Immature natural killer cell (primary cell): Measurements from ENCODE around the gene DCD. TPM values are rescaled to one million over a fixed set of nuclear protein-coding genes. Genes with fewer than 3 reads are reported as not detected.
A peak's percentile ranks its signal among the peaks of the same experiment; 100 is the strongest.
"Not testable (repeated sequence)": the region's sequence is repeated elsewhere in the genome, so short reads cannot be mapped to it uniquely, and the experiment has no call there.

Experiments
- DNase-seq, 3 donors: peaks; one replicate each; pipeline ENCODE4 v3.0.0; 2022; ENCODE audit warnings: mixed read lengths in 1 of 3
- H3K27ac Mint-ChIP-seq, 6 donors: one replicate each; pipeline ENCODE4 v1.8.0; 2020; ENCODE audit warnings: mixed read lengths in 6 of 6, mild to moderate bottlenecking in 5 of 6, inconsistent platforms in 4 of 6, moderate library complexity in 3 of 6
- H3K27me3 Mint-ChIP-seq, 3 donors: one replicate each; pipeline ENCODE4 v1.8.0; 2020 to 2021; ENCODE audit warnings: low read depth in 3 of 3, mild to moderate bottlenecking in 3 of 3, mixed read lengths in 3 of 3, moderate library complexity in 3 of 3, inconsistent platforms in 1 of 3
- H3K36me3 Mint-ChIP-seq, 3 donors: one replicate each; pipeline ENCODE4 v1.8.0; 2020; ENCODE audit warnings: mixed read lengths in 3 of 3, inconsistent platforms in 2 of 3, mild to moderate bottlenecking in 2 of 3
- H3K4me1 Mint-ChIP-seq, 2 donors: one replicate each; pipeline ENCODE4 v1.8.0; 2020; ENCODE audit warnings: inconsistent platforms in 2 of 2, mild to moderate bottlenecking in 2 of 2, mixed read lengths in 2 of 2, moderate library complexity in 1 of 2
- H3K4me3 Mint-ChIP-seq, 5 donors: one replicate each; pipeline ENCODE4 v1.8.0; 2020; ENCODE audit warnings: mild to moderate bottlenecking in 5 of 5, mixed read lengths in 5 of 5, inconsistent platforms in 3 of 5, moderate library complexity in 3 of 5
- H3K9me3 Mint-ChIP-seq, 6 donors: one replicate each; pipeline ENCODE4 v1.8.0; 2020; ENCODE audit warnings: mild to moderate bottlenecking in 6 of 6, mixed read lengths in 6 of 6, inconsistent platforms in 4 of 6, moderate library complexity in 3 of 6
- polyA plus RNA-seq, 3 donors: library from polyadenylated mRNA; unstranded; fragments of 300-500 nt; fragmentation: Illumina TruSeq; gene quantifications; one replicate each; pipeline ENCODE4 v1.2.3, GENCODE V29; 2021

Gene DCD
- not detected for polyA plus RNA-seq

- DNase-seq = no peak
- Mint-ChIP-seq H3K27ac (no peak within 1 kb of the TSS), H3K4me1 (no peaks in the 10 kb centered on the region), H3K27me3 (peaks cover 3 to 20% (median 5%) of the 10 kb centered on the region in 3 donors), H3K36me3 (no peaks in the 10 kb centered on the region), H3K9me3 (no peaks in the 10 kb centered on the region), H3K4me3 (no peak within 1 kb of the TSS)
These were observed at the start of gene DCD for GRCh38 chr12:54648265-54648664. DCD (minus strand) TSS chr12:54648365; CDS start chr12:54648303, 62 bp downstream.

GRCh38 chr12:54697851-54698250 is 49.7 kb upstream of the DCD start:
- Mint-ChIP-seq H3K4me1 (no peaks in the 10 kb centered on the region), H3K36me3 (no peaks in the 10 kb centered on the region), H3K27ac (no peak overlapping the region), H3K9me3 (no peaks in the 10 kb centered on the region), H3K27me3 (peaks cover 4 to 18% (median 14%) of the 10 kb centered on the region in 3 donors), H3K4me3 (no peak overlapping the region)
- no peak for DNase-seq

GRCh38 chr12:54692353-54692752 is 44.2 kb upstream of the DCD start:
- H3K4me3 Mint-ChIP-seq = no peak overlapping the region
- no peak for DNase-seq
- no peaks in the 10 kb centered on the region for H3K36me3 Mint-ChIP-seq
- no peak overlapping the region for H3K27ac Mint-ChIP-seq
- H3K9me3 Mint-ChIP-seq = no peaks in the 10 kb centered on the region
- H3K4me1 Mint-ChIP-seq = no peaks in the 10 kb centered on the region
- peaks cover 4 to 30% (median 16%) of the 10 kb centered on the region in 3 donors for H3K27me3 Mint-ChIP-seq

GRCh38 chr12:54689984-54690383 is 41.8 kb upstream of the DCD start:
- no peaks in the 10 kb centered on the region for H3K4me1 Mint-ChIP-seq
- H3K36me3 Mint-ChIP-seq = no peaks in the 10 kb centered on the region
- peaks cover 4 to 25% (median 11%) of the 10 kb centered on the region in 3 donors for H3K27me3 Mint-ChIP-seq
- H3K27ac Mint-ChIP-seq = no peak overlapping the region
- H3K9me3 Mint-ChIP-seq = no peaks in the 10 kb centered on the region
- DNase-seq = no peak
- no peak overlapping the region for H3K4me3 Mint-ChIP-seq

- no peak for DNase-seq
- H3K36me3 Mint-ChIP-seq = no peaks in the 10 kb centered on the region
- H3K9me3 Mint-ChIP-seq = no peaks in the 10 kb centered on the region
- H3K4me3 Mint-ChIP-seq = no peak overlapping the region
- no peaks in the 10 kb centered on the region for H3K4me1 Mint-ChIP-seq
- peaks cover 2 to 25% (median 10%) of the 10 kb centered on the region in 3 donors for H3K27me3 Mint-ChIP-seq
- H3K27ac Mint-ChIP-seq = no peak overlapping the region
These were observed 40.8 kb upstream of the DCD start for GRCh38 chr12:54689034-54689372.

DNA sequence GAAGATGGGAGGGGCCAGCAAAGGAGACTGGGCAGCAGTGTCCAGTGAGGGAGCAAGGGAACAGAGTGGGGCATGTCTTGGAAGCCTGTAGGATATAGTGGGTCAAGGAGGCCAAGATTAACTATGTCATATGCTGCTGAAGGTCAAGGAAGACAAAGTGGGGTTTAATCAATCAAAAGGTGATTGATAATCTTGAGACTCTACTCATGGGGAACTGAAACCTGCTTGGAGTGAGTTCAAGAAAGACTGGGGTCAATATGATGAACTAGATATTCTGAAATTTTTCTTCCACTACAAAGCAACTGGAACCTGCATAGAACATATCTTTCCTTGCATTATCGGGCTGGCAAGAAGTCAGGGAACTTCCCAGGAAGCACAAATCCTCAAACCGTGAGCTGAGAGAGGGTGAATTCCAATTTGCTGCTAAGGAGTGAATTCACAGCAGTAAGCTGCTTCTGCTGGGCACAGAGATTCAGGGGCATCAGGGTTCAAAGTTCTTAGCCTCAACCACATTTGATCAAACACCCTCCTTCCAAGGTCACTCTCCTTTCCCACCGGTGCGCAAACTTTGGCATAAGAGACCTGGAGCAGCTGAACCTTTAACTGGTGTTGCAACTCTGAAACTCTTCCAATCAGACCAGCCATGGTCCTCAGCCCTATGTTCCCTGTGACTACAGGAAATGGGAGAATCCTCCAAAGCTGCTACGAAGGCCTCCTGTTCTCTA is 40.3 kb upstream of the DCD start:
- no peaks in the 10 kb centered on the region for H3K4me1 Mint-ChIP-seq
- no peaks in the 10 kb centered on the region for H3K9me3 Mint-ChIP-seq
- no peak overlapping the region for H3K27ac Mint-ChIP-seq
- H3K36me3 Mint-ChIP-seq = no peaks in the 10 kb centered on the region
- peaks cover 0 to 20% (median 10%) of the 10 kb centered on the region in 3 donors for H3K27me3 Mint-ChIP-seq
- H3K4me3 Mint-ChIP-seq = no peak overlapping the region
- DNase-seq = no peak

- H3K27me3 Mint-ChIP-seq = peaks cover 0 to 25% (median 6%) of the 10 kb centered on the region in 3 donors
- H3K9me3 Mint-ChIP-seq = no peaks in the 10 kb centered on the region
- no peak for DNase-seq
- H3K4me3 Mint-ChIP-seq = no peak overlapping the region
- H3K27ac Mint-ChIP-seq = no peak overlapping the region
- H3K36me3 Mint-ChIP-seq = no peaks in the 10 kb centered on the region
- H3K4me1 Mint-ChIP-seq = no peaks in the 10 kb centered on the region
These were observed 36.8 kb upstream of the DCD start for GRCh38 chr12:54684636-54685630.

DNA sequence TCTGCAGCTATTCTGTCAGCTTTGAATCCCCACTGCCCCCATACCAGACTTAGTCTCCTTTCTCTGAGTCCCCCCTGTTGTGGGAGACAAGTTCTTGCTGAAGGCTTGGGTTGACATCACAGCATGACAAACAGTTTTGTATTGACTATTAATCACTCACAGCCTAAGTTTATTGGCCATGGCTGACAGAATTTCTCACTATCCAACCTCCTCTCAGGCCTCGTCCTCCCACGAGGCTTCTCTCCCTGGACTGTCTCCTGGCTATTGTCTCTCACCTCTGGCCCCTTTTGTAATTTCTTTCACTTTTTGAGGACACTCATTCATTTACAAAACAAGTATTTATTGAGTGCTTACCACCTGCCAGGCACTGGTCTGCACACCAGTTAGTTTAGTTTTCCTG is 35.2 kb upstream of the DCD start:
- no peak for DNase-seq
- Mint-ChIP-seq H3K36me3 (no peaks in the 10 kb centered on the region), H3K27me3 (peaks cover 0 to 21% (median 4%) of the 10 kb centered on the region in 3 donors), H3K4me1 (no peaks in the 10 kb centered on the region), H3K4me3 (no peak overlapping the region), H3K9me3 (no peaks in the 10 kb centered on the region), H3K27ac (no peak overlapping the region)

DNA sequence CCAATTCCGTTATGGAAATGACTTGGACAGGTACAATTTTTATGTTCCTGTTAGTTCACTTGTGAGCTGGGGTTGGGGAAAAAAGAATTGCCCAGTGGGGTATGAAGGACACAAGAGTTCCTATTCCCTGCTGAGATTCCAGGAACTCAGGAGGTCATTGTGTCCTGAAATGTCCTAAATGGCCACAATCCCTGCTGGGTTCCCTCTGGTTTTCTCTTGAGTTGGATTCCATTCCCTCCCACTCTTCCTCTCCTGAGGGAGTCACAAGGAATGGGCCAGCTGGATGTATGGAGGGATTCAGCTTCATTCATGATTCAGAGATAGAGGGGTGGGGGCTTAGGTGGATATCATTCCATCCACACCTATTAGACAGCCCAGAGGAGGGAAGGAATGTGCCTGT is 34.5 kb upstream of the DCD start:
- Mint-ChIP-seq H3K27ac (no peak overlapping the region), H3K4me3 (no peak overlapping the region), H3K9me3 (no peaks in the 10 kb centered on the region), H3K36me3 (no peaks in the 10 kb centered on the region), H3K27me3 (peaks cover 0 to 17% (median 7%) of the 10 kb centered on the region in 3 donors), H3K4me1 (no peaks in the 10 kb centered on the region)
- DNase-seq = no peak

GRCh38 chr12:54680374-54680773 is 32.2 kb upstream of the DCD start:
- DNase-seq = peak in 1 of 3 donors; percentile 3
- Mint-ChIP-seq H3K27ac (no peak overlapping the region), H3K27me3 (peaks cover 3 to 17% (median 8%) of the 10 kb centered on the region in 3 donors), H3K4me1 (no peaks in the 10 kb centered on the region), H3K4me3 (no peak overlapping the region), H3K9me3 (no peaks in the 10 kb centered on the region), H3K36me3 (no peaks in the 10 kb centered on the region)

- no peak overlapping the region for H3K4me3 Mint-ChIP-seq
- no peaks in the 10 kb centered on the region for H3K4me1 Mint-ChIP-seq
- DNase-seq = no peak
- H3K36me3 Mint-ChIP-seq = no peaks in the 10 kb centered on the region
- no peak overlapping the region for H3K27ac Mint-ChIP-seq
- H3K27me3 Mint-ChIP-seq = peaks cover 3 to 10% (median 7%) of the 10 kb centered on the region in 3 donors
- H3K9me3 Mint-ChIP-seq = no peaks in the 10 kb centered on the region
These were observed 30.0 kb upstream of the DCD start for GRCh38 chr12:54678131-54678530.

DNA sequence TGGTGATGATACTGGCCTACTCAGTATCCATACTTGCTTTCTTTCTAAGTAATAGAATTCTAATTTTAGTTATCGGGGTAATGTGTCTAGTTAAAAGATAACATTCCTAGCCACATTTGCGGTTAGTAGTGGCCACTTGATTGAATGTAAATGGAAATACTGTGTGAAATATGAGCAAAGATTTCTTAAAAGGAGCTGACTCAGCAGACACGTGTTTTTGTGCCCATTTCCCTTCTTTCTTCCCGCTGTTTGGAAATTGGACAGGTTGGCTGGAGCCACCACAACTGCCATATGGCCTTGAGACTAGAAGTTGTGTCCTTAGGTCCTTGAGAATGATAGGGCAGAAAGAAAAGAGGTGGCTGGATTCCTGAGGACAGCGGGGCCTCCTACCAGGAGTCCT is 19.8 kb upstream of the DCD start:
- H3K9me3 Mint-ChIP-seq = no peaks in the 10 kb centered on the region
- peaks cover 6 to 11% (median 8%) of the 10 kb centered on the region in 3 donors for H3K27me3 Mint-ChIP-seq
- DNase-seq = no peak
- H3K4me1 Mint-ChIP-seq = no peaks in the 10 kb centered on the region
- H3K4me3 Mint-ChIP-seq = no peak overlapping the region
- H3K36me3 Mint-ChIP-seq = no peaks in the 10 kb centered on the region
- H3K27ac Mint-ChIP-seq = no peak overlapping the region

- Mint-ChIP-seq H3K36me3 (no peaks in the 10 kb centered on the region), H3K27ac (no peak overlapping the region), H3K4me3 (no peak overlapping the region), H3K4me1 (no peaks in the 10 kb centered on the region), H3K9me3 (no peaks in the 10 kb centered on the region), H3K27me3 (peaks cover 3 to 5% (median 4%) of the 10 kb centered on the region in 3 donors)
- DNase-seq = no peak
These were observed 17.8 kb upstream of the DCD start for GRCh38 chr12:54666008-54666407.

DNA sequence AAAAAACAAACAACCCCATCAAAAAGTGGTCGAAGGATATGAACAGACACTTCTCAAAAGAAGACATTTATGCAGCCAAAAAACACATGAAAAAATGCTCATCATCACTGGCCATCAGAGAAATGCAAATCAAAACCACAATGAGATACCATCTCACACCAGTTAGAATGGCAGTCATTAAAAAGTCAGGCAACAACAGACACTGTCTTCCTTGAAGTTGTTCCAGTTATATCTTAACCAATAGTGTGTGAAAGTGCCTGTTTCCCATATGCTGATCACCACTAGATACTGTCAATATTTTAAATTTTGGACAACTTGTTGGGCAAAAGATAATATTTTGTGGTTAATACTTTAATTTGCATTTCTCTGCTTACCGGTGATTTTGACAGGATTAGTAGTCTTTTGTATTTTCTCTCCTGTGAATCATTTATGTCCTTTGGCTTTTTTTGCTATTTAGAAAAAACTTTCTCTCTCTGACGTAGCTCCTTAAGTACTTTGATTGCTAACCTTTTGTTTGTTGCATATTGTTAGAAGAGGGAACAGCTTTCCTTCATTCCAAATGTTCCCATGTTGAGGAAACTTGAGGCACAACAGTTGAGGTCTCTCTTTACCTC is 17.0 kb upstream of the DCD start:
- H3K9me3 Mint-ChIP-seq, H3K36me3 Mint-ChIP-seq, H3K4me3 Mint-ChIP-seq, DNase-seq, H3K27me3 Mint-ChIP-seq, H3K27ac Mint-ChIP-seq, H3K4me1 Mint-ChIP-seq: not testable (repeated sequence)
